Right ventricle myocardium inferior (tissue), 1 donor: ENCODE data around the gene JMJD7. TPM values are rescaled to one million over a fixed set of nuclear protein-coding genes. Genes with fewer than 3 reads are reported as not detected.
A peak's percentile ranks its signal among the peaks of the same experiment; 100 is the strongest.

ENCODE experiments used
- ATAC-seq: fragments of 200-7000 bp; cut with Tn5 transposase; one replicate; pipeline ENCODE4 v1.9.1; 2020; ENCODE audit warnings: mild to moderate bottlenecking, moderate library complexity
- DNase-seq: peaks from one replicate; pipeline ENCODE4 v3.0.0; 2021; ENCODE audit errors: missing footprints
- intact Hi-C: fragments of 100-400 bp; cut with DNase I; formaldehyde crosslinking; loops from one replicate; pipeline ENCODE4 v1.11.0; 2022
- total RNA-seq: library from RNA; stranded (reverse); fragmentation: NEBNext Ultra II Directional; extraction: Animal tissue kit (Norgen Biotek cat#: 25700); gene quantifications from one replicate; pipeline ENCODE4 v1.2.1, GENCODE V29; 2021
- donor health status: DM: no; HTN: yes; CAD: no; lungs with severe emphysema.

JMJD7 gene
- total RNA-seq, 1 donor from 2014 or later, result 12.6 TPM

DNA sequence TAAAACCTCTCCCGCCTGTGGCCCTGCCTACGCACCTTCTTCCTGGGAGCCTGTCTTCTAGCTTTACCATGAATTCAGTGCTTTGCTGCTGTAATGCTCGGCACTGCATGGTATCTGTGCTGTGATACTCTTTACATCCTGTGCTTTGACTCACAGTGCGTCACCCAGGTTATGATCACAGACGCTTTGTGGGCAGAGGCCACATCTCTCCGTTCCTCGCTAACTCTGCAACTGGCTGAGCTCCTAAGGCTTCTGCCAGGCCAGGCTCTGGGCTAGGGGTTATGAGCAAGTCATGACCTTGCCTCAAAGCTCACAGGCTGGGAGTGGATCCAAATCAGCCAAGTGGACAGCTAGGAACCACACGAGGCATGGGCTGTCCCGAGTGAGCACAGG lies 42.8 kb downstream of the JMJD7 start:
- intact Hi-C loops, result no loop called here
- ATAC-seq (peak; percentile 76), DNase-seq (no peak)

GRCh38 chr15:41871175-41871905 lies 43.4 kb downstream of the JMJD7 start:
- intact Hi-C loops, result no loop called here
- peak; percentile 14 for ATAC-seq

GRCh38 chr15:41872166-41872747 lies 44.4 kb downstream of the JMJD7 start:
- ATAC-seq (no peak), DNase-seq (no peak)
- intact Hi-C loops, result no loop called here

More at GRCh38 chr15:41871175-41871905, 43.4 kb downstream of the JMJD7 start:
- DNase-seq, result no peak

DNA sequence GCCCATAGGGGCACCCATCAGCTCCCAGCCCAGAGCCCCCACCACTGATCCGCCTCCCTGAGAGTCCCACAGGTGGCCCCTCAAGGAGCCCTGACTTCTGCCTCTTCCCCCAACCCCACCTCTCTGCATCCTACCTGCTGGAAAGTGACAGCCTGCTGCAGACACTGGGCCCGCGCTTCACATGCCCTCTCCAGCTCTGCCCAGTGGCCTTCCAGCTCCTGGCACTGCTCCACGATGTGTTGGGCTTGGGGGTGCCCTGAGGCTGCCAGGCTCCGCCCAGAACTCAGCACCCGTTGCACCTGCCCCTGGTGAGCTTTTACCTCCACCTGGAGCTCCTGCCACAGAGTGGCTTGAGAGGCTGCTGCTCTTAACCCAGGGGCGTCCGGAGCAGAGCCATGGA lies 45.8 kb downstream of the JMJD7 start:
- intact Hi-C loops, result no loop called here
- no peak for DNase-seq
- ATAC-seq, result no peak

DNA sequence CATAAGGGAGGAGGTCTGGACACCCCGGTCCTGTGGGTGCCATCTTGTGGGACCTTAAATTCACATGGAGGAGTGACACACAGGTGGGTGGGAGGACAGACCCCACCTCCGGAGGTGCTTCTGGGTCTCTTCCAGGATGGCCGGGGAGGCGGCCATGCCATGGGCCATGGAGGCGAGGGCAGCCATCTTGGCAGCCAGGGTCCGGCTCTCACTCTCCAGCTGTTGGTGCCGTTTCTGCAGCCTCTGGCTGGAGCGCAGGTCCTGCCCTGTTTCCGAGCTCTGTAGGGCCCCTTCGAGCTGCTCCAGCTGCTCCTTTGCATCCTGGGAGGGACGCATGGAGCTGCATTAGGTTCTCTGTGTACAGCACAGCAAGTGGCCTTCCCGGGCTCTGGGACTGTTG lies 46.8 kb downstream of the JMJD7 start:
- intact Hi-C loops, result no loop called here
- no peak for ATAC-seq

GRCh38 chr15:41876007-41876406 lies 48.1 kb downstream of the JMJD7 start:
- ATAC-seq (no peak), DNase-seq (no peak)
- intact Hi-C loops, result no loop called here

More for the DNA sequence above, 46.8 kb downstream of the JMJD7 start:
- DNase-seq, result no peak

DNA sequence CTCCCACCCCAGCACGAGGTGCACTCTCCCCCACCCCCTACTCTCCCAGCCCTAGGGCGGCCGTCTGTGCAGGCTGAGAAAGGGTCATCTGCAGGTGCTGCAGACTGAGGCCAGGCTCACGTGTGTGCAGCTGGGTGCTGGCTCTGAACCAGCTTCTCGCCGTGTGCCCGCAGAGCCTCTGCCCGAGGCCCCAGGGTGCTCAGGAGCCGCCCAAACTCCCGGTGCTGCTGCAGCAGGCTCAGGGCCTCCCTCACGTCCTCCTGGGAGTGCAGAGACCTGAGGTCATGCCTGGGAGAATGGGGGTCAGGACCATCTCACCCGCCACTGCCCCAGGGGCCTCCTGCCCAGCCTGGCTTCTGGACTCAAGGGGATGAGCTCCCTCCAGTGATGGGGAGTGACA lies 48.8 kb downstream of the JMJD7 start:
- ATAC-seq (no peak), DNase-seq (no peak)
- intact Hi-C loops, result no loop called here

DNA sequence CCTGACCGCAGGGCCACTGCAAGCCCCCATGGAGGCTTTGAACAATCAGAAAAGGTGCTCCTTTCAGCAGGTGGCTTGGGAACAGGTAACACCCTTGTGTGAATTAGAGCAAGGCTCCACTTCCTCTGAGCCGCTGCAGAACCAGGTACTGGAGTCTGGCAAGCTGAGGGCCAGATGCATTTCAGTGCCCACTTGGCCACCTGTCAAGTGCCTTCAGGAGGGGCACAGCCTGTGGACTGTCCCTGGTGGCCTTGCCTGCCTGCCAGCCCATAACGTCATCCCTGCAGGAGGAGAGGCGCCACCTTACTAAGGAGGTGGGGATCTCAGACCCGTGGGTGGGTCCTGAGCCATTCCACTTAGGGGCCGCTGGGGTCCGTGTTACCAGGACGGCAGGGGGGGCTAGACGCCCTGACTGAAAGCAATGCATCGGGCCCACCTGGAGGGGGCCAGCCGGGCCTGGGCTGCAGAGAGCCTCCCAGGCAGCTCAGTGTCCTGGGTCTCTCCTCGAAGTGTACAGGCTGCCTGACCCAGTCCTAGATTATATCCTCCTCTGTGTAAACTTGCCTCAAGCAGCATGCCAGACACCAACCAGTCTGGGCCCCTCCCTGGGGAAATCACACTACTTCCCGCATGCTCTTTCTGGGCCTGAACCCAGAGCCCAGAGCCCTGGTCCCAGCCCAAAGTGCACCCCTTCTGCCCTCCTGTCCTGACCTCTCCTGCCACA lies 49.9 kb downstream of the JMJD7 start:
- intact Hi-C loops, result no loop called here
- no peak for ATAC-seq
- no peak for DNase-seq

DNA sequence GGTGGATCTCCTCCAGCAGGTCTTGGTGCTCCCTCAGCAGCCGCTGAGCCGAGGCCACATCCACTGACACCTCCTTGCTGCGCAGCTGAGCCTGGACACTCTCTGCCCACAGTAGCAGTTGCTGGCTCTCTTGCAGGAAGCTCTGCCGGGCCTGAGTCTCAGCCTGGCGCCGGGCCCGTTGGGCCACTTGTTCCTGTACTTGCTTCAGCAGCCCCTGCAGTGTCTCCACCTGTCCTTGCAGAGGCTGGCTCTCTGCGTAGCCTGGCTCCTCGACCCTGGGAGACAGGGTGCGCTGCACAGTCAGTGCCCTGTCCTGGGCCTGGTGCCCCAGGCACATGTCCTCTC lies 50.4 kb downstream of the JMJD7 start:
- DNase-seq, result no peak
- ATAC-seq, result peak; percentile 58
- intact Hi-C loops, result no loop called here

GRCh38 chr15:41879321-41879845 lies 51.5 kb downstream of the JMJD7 start:
- no peak for DNase-seq
- ATAC-seq, result no peak
- intact Hi-C loops, result no loop called here

DNA sequence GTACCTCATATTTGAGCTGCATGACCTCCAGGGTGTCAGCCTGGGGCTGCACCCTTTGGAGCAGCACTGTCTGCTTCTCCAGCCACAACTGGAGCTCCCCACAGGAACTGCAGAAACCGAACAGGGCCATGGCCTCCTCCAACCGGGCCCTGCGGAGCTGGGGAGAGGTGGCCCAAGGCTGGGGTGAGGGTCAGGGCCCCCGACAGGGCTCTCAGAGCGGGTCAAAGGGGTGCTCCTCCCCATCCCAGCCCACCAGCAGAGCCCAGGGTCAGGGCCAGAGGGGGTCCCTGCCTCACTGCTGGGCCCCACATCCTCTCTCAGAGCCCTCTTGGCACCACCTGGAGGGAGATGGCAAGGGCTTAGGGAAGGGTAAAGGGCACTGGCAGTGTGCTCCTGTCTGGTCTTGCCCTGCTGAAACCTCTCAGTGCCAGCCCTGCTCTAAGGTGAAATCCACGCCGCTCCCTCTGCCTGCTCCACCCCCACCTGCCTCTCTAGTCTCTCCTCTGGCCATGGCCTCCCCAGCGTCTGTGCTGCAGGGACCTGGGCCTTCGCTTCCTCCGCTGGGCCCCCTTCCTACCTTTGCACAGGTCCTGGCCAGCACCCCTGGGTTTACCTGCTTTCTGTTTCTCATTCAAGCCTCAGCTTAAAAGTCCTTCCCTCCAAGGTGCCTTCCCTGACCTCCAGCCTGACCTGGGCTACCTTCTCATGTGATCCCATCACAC lies 52.4 kb downstream of the JMJD7 start:
- intact Hi-C loops, result no loop called here
- DNase-seq (no peak), ATAC-seq (no peak)

GRCh38 chr15:41881086-41881485 lies 53.2 kb downstream of the JMJD7 start:
- ATAC-seq (no peak), DNase-seq (no peak)
- intact Hi-C loops, result no loop called here

DNA sequence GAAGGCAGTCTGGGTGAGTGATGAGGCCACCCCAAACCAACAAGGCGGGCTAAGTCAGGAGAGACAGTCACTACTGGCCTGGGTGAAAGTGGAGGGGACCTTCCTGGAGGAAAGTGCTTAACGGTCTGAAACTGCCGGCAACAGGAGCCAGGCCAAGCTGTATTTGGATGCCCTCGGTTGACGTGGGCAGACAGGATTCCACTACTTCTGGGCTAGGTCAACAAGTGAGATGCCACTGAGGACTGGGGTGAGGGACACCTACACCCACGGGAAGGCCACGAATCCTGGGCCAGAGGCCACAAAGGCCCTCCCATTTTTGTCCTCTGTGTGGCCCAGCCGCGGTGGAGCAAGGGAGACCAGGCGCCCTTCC lies 53.6 kb downstream of the JMJD7 start:
- intact Hi-C loops, result no loop called here
- DNase-seq (no peak), ATAC-seq (no peak)

- intact Hi-C loops, result no loop called here
- ATAC-seq, result peak; percentile 60
- DNase-seq, result no peak
Measured at GRCh38 chr15:41881920-41882688, 54.2 kb downstream of the JMJD7 start.

DNA sequence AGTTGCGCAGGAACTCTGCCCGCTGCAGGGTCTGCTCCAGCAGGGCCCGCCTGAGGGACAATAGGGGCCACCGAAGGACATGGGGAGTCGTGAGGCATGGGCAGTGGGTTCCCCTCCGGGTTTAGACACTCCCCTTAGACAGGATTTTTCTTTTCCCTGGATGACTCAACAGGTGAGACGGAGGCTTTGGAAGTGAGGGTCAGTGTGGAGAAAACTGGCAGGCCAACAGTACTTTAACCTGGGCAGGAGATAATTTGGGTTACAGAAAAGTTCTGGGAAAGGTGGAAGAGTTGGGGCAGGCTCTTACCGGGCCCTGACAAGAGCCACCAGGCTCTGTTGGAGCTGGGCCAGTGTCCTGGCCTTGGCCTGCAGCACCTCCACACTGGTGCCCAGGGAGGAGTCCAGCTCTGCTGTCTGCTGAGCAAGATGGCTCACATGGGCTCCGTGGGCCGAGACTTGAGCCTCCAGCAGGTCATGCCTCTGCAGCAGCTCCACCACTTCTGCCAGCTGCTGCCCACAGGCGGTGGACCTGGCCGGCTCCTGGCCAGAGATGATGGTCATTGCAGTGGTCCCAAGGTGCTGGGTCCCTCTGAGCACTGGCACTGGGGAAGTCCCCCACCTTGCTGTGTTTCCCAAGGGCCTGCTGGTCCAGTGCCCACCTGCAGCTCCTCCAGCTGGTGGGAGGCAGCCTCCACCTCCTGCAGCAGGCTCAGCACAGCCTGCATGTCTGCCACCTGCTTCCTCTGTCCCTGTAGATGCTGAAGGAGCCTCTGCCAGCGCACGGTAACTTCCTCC lies 55.0 kb downstream of the JMJD7 start:
- intact Hi-C loops, result no loop called here
- DNase-seq (no peak), ATAC-seq (peak; percentile 39)

- intact Hi-C loops, result no loop called here
- DNase-seq, result no peak
- no peak for ATAC-seq
Measured at GRCh38 chr15:41883484-41883825, 55.6 kb downstream of the JMJD7 start.

GRCh38 chr15:41884458-41884857 lies 56.6 kb downstream of the JMJD7 start:
- intact Hi-C loops, result no loop called here
- DNase-seq (no peak), ATAC-seq (no peak)

GRCh38 chr15:41885321-41885720 lies 57.4 kb downstream of the JMJD7 start:
- intact Hi-C loops, result no loop called here
- no peak for DNase-seq
- no peak for ATAC-seq
